ENCODE results near the gene PODNL1.

PODNL1 gene

GRCh38 chr19:13929340-13929739, 8.9 kb downstream of the PODNL1 start:
- WGBS (ENCODE audit: extremely low coverage, insufficient coverage, insufficient read length): no CpG with 5 or more reads among the region's 12 CpGs
- H2BK12ac ChIP-seq (ENCODE audit: low read length): no peak overlapping the region

GRCh38 chr19:13926715-13927114, 11.5 kb downstream of the PODNL1 start:
- H4K91ac ChIP-seq (ENCODE audit: low read depth, low read length): no peak overlapping the region
- no peak overlapping the region for H2AFZ ChIP-seq (ENCODE audit: insufficient read depth, low read length, poor library complexity)
- H3K27me3 ChIP-seq (ENCODE audit: insufficient read depth, low read length): no peaks in the 10 kb centered on the region
- H2BK12ac ChIP-seq (ENCODE audit: low read length): no peak overlapping the region
- no peak overlapping the region for H3K18ac ChIP-seq (ENCODE audit: low read length)
- no peak overlapping the region for H3K4me2 ChIP-seq (ENCODE audit: low read length)
- H3K79me2 ChIP-seq (ENCODE audit: control insufficient read depth, insufficient read depth, low read length, poor library complexity): no peaks in the 10 kb centered on the region
- no peak overlapping the region for H3K23ac ChIP-seq (ENCODE audit: low read length)
- peaks cover 45 to 58% of the 10 kb centered on the region in 2 experiments for H3K36me3 ChIP-seq (ENCODE audit: control insufficient read depth in 1 of 2, insufficient read depth in 2 of 2, low read length in 2 of 2)
- H3K27ac ChIP-seq (ENCODE audit: low read depth, low read length): no peak overlapping the region
- DNase-seq: no peak
- no peaks in the 10 kb centered on the region for H3K79me1 ChIP-seq (ENCODE audit: low read length)
- no peaks in the 10 kb centered on the region for H3K4me1 ChIP-seq (ENCODE audit: control insufficient read depth in 1 of 2, insufficient read depth in 2 of 2, low read length in 2 of 2)
- no peak overlapping the region for H2BK120ac ChIP-seq (ENCODE audit: insufficient read depth, low read length, poor library complexity)
- no peak overlapping the region for H2BK5ac ChIP-seq (ENCODE audit: low read depth, low read length, poor library complexity)
- no peak overlapping the region for H2AK5ac ChIP-seq (ENCODE audit: low read length)
- H3K4me3 ChIP-seq (ENCODE audit: low read depth, low read length): no peak overlapping the region
- no peak overlapping the region for H4K12ac ChIP-seq (ENCODE audit: low read depth, low read length)
- no peak overlapping the region for H3K9ac ChIP-seq (ENCODE audit: low read length)
- no peak overlapping the region for H3K14ac ChIP-seq (ENCODE audit: low read length)
- no peak overlapping the region for H4K8ac ChIP-seq (ENCODE audit: low read depth, low read length)
- WGBS (ENCODE audit: extremely low coverage, insufficient coverage, insufficient read length): no CpG with 5 or more reads among the region's 8 CpGs
- no peak overlapping the region for H3K4ac ChIP-seq (ENCODE audit: low read depth, low read length)
- H3K9me3 ChIP-seq (ENCODE audit: insufficient read depth, low read depth, low read length): peaks cover 1% of the 10 kb centered on the region

More at GRCh38 chr19:13929340-13929739, 8.9 kb downstream of the PODNL1 start:
- DNase-seq: no peak
- H3K4me2 ChIP-seq (ENCODE audit: low read length): no peak overlapping the region
- no peak overlapping the region for H3K14ac ChIP-seq (ENCODE audit: low read length)
- H3K4me1 ChIP-seq (ENCODE audit: control insufficient read depth in 1 of 2, insufficient read depth in 2 of 2, low read length in 2 of 2): no peaks in the 10 kb centered on the region
- no peak overlapping the region for H3K4ac ChIP-seq (ENCODE audit: low read depth, low read length)
- no peak overlapping the region for H3K18ac ChIP-seq (ENCODE audit: low read length)
- H3K27me3 ChIP-seq (ENCODE audit: insufficient read depth, low read length): no peaks in the 10 kb centered on the region
- H3K79me1 ChIP-seq (ENCODE audit: low read length): no peaks in the 10 kb centered on the region
- H3K36me3 ChIP-seq (ENCODE audit: control insufficient read depth in 1 of 2, insufficient read depth in 2 of 2, low read length in 2 of 2): peaks cover 35 to 41% of the 10 kb centered on the region in 2 experiments
- no peak overlapping the region for H3K27ac ChIP-seq (ENCODE audit: low read depth, low read length)
- no peak overlapping the region for H2BK5ac ChIP-seq (ENCODE audit: low read depth, low read length, poor library complexity)
- H4K12ac ChIP-seq (ENCODE audit: low read depth, low read length): no peak overlapping the region
- no peak overlapping the region for H2AFZ ChIP-seq (ENCODE audit: insufficient read depth, low read length, poor library complexity)
- H3K9me3 ChIP-seq (ENCODE audit: insufficient read depth, low read depth, low read length): peaks cover 1% of the 10 kb centered on the region
- no peak overlapping the region for H3K9ac ChIP-seq (ENCODE audit: low read length)
- H3K23ac ChIP-seq (ENCODE audit: low read length): no peak overlapping the region
- H4K8ac ChIP-seq (ENCODE audit: low read depth, low read length): no peak overlapping the region
- H3K4me3 ChIP-seq (ENCODE audit: low read depth, low read length): no peak overlapping the region
- H4K91ac ChIP-seq (ENCODE audit: low read depth, low read length): no peak overlapping the region
- no peak overlapping the region for H2AK5ac ChIP-seq (ENCODE audit: low read length)
- H3K79me2 ChIP-seq (ENCODE audit: control insufficient read depth, insufficient read depth, low read length, poor library complexity): no peaks in the 10 kb centered on the region
- no peak overlapping the region for H2BK120ac ChIP-seq (ENCODE audit: insufficient read depth, low read length, poor library complexity)

DNA sequence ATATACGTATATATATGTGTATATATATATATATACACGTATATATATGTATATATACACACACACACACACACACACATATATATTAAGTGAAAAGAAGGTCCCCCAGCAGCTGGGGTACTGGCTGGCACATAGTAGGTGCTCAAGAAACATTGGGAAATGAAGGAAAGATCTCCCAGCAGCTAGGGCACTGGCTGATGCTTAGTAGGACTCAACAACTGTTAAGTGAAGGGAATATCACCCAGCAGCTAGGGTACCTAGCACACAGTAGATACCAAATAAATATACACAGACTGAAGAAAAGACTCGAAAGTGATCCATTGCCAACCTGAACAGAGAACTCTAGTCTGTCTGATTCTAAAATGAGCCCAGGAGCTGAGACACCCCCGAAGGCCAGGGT, 12.2 kb downstream of the PODNL1 start:
- Histone ChIP-seq H3K4me3 (ENCODE audit: low read depth, low read length) (no peak overlapping the region), H3K4me2 (ENCODE audit: low read length) (no peak overlapping the region), H3K23ac (ENCODE audit: low read length) (no peak overlapping the region), H3K79me1 (ENCODE audit: low read length) (no peaks in the 10 kb centered on the region), H2AFZ (ENCODE audit: insufficient read depth, low read length, poor library complexity) (no peak overlapping the region), H2AK5ac (ENCODE audit: low read length) (no peak overlapping the region), H4K12ac (ENCODE audit: low read depth, low read length) (no peak overlapping the region), H2BK12ac (ENCODE audit: low read length) (no peak overlapping the region), H3K9ac (ENCODE audit: low read length) (no peak overlapping the region), H3K4ac (ENCODE audit: low read depth, low read length) (no peak overlapping the region), H3K27me3 (ENCODE audit: insufficient read depth, low read length) (no peaks in the 10 kb centered on the region), H3K4me1 (ENCODE audit: control insufficient read depth in 1 of 2, insufficient read depth in 2 of 2, low read length in 2 of 2) (no peaks in the 10 kb centered on the region), H4K91ac (ENCODE audit: low read depth, low read length) (no peak overlapping the region), H2BK5ac (ENCODE audit: low read depth, low read length, poor library complexity) (no peak overlapping the region), H3K9me3 (ENCODE audit: insufficient read depth, low read depth, low read length) (peaks cover 2% of the 10 kb centered on the region), H4K8ac (ENCODE audit: low read depth, low read length) (no peak overlapping the region), H3K79me2 (ENCODE audit: control insufficient read depth, insufficient read depth, low read length, poor library complexity) (no peaks in the 10 kb centered on the region), H3K27ac (ENCODE audit: low read depth, low read length) (no peak overlapping the region), H3K18ac (ENCODE audit: low read length) (no peak overlapping the region), H2BK120ac (ENCODE audit: insufficient read depth, low read length, poor library complexity) (no peak overlapping the region), H3K14ac (ENCODE audit: low read length) (no peak overlapping the region), H3K36me3 (ENCODE audit: control insufficient read depth in 1 of 2, insufficient read depth in 2 of 2, low read length in 2 of 2) (peaks cover 44 to 64% of the 10 kb centered on the region in 2 experiments)
- no CpG with 5 or more reads among the region's 4 CpGs for WGBS (ENCODE audit: extremely low coverage, insufficient coverage, insufficient read length)
- DNase-seq: no peak

DNA sequence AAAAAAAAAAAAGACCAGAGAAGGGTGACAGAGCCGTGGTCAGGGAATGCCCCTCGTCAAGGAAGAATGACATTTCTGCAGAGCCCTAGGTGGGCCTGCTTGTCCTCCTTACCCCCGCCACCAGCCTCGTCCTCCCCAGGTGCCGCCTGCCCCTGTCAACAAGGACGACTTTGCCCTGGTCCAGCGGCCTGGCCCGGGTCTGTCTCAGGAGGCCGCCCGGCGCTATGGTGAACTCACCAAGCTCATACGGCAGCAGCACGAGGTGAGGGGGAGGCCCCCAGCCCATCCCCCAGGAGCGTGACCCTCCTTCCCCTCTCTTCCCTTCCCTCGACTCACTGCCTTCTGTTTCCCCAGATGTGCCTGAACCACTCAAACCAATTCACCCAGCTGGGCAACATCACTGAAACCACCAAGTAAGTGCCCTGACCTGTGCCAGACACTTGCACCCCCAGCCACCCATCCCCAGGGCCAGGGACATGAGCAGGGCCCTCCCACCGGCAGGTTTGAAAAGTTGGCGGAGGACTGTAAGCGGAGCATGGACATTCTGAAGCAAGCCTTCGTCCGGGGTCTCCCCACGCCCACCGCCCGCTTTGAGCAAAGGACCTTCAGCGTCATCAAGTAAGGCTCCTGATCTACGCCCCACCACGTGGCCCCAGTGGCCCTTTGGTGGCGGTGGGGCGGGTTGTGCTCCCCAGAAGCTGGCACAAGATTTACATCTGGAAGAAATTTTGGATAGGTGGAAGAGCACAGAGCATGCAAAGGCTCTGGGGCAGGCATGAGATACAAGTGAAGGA, 14.8 kb downstream of the PODNL1 start:
- no peak overlapping the region for H3K18ac ChIP-seq (ENCODE audit: low read length)
- H3K4ac ChIP-seq (ENCODE audit: low read depth, low read length): no peak overlapping the region
- no peak overlapping the region for H2AFZ ChIP-seq (ENCODE audit: insufficient read depth, low read length, poor library complexity)
- no peak overlapping the region for H3K4me2 ChIP-seq (ENCODE audit: low read length)
- no peak overlapping the region for H3K14ac ChIP-seq (ENCODE audit: low read length)
- H3K9ac ChIP-seq (ENCODE audit: low read length): no peak overlapping the region
- H4K91ac ChIP-seq (ENCODE audit: low read depth, low read length): no peak overlapping the region
- no peak overlapping the region for H3K23ac ChIP-seq (ENCODE audit: low read length)
- no peaks in the 10 kb centered on the region for H3K27me3 ChIP-seq (ENCODE audit: insufficient read depth, low read length)
- no peak overlapping the region for H4K12ac ChIP-seq (ENCODE audit: low read depth, low read length)
- no peak overlapping the region for H2AK5ac ChIP-seq (ENCODE audit: low read length)
- H2BK120ac ChIP-seq (ENCODE audit: insufficient read depth, low read length, poor library complexity): no peak overlapping the region
- no peak overlapping the region for H3K4me3 ChIP-seq (ENCODE audit: low read depth, low read length)
- no peak overlapping the region for H4K8ac ChIP-seq (ENCODE audit: low read depth, low read length)
- WGBS (ENCODE audit: extremely low coverage, insufficient coverage, insufficient read length): no CpG with 5 or more reads among the region's 28 CpGs
- no peak overlapping the region for H2BK5ac ChIP-seq (ENCODE audit: low read depth, low read length, poor library complexity)
- no peaks in the 10 kb centered on the region for H3K79me2 ChIP-seq (ENCODE audit: control insufficient read depth, insufficient read depth, low read length, poor library complexity)
- no peak overlapping the region for H3K27ac ChIP-seq (ENCODE audit: low read depth, low read length)
- DNase-seq: no peak
- H3K9me3 ChIP-seq (ENCODE audit: insufficient read depth, low read depth, low read length): peaks cover 11% of the 10 kb centered on the region
- no peaks in the 10 kb centered on the region for H3K4me1 ChIP-seq (ENCODE audit: control insufficient read depth in 1 of 2, insufficient read depth in 2 of 2, low read length in 2 of 2)
- H2BK12ac ChIP-seq (ENCODE audit: low read length): no peak overlapping the region
- peaks cover 51 to 69% of the 10 kb centered on the region in 2 experiments for H3K36me3 ChIP-seq (ENCODE audit: control insufficient read depth in 1 of 2, insufficient read depth in 2 of 2, low read length in 2 of 2)
- H3K79me1 ChIP-seq (ENCODE audit: low read length): no peaks in the 10 kb centered on the region
